Measurements from ENCODE around the gene NTN1.

NTN1 gene

GRCh38 chr17:9268546-9268945 is 247.2 kb downstream of the NTN1 start:
- no peaks in the 10 kb centered on the region for H3K27me3 ChIP-seq (ENCODE audit: low read depth)
- no peaks in the 10 kb centered on the region for H3K36me3 ChIP-seq (replicated peaks)
- no peaks in the 10 kb centered on the region for H3K9me3 ChIP-seq
- no peak overlapping the region for H3K4me3 ChIP-seq
- DNase-seq (ENCODE audit: low spot score in 2 of 2) = no peak
- H3K4me1 ChIP-seq = no peaks in the 10 kb centered on the region
- in situ Hi-C loops (cut with MboI; ENCODE audit: low sequenced_read_pairs) = no loop called here

GRCh38 chr17:9269350-9270035 is 248.2 kb downstream of the NTN1 start:
- Histone ChIP-seq H3K4me1 (no peaks in the 10 kb centered on the region), H3K9me3 (no peaks in the 10 kb centered on the region), H3K4me3 (no peak overlapping the region), H3K27me3 (ENCODE audit: low read depth) (no peaks in the 10 kb centered on the region), H3K36me3 (replicated peaks) (no peaks in the 10 kb centered on the region)
- no peak for DNase-seq (ENCODE audit: low spot score in 2 of 2)
- in situ Hi-C loops (cut with MboI; ENCODE audit: low sequenced_read_pairs) = no loop called here

- Histone ChIP-seq H3K36me3 (replicated peaks) (no peaks in the 10 kb centered on the region), H3K4me1 (no peaks in the 10 kb centered on the region), H3K27me3 (ENCODE audit: low read depth) (no peaks in the 10 kb centered on the region), H3K9me3 (no peaks in the 10 kb centered on the region), H3K4me3 (no peak overlapping the region)
- in situ Hi-C loops (cut with MboI; ENCODE audit: low sequenced_read_pairs) = no loop called here
- no peak for DNase-seq (ENCODE audit: low spot score in 2 of 2)
Measured at GRCh38 chr17:9270921-9271320, 249.6 kb downstream of the NTN1 start.

- Histone ChIP-seq H3K9me3 (no peaks in the 10 kb centered on the region), H3K4me1 (no peaks in the 10 kb centered on the region), H3K4me3 (no peak overlapping the region), H3K36me3 (replicated peaks) (no peaks in the 10 kb centered on the region), H3K27me3 (ENCODE audit: low read depth) (no peaks in the 10 kb centered on the region)
- in situ Hi-C loops (cut with MboI; ENCODE audit: low sequenced_read_pairs) = no loop called here
- DNase-seq (ENCODE audit: low spot score in 2 of 2) = no peak
Measured at GRCh38 chr17:9271989-9272388, 250.7 kb downstream of the NTN1 start.

- H3K27me3 ChIP-seq (ENCODE audit: low read depth) = no peaks in the 10 kb centered on the region
- no peaks in the 10 kb centered on the region for H3K9me3 ChIP-seq
- H3K4me3 ChIP-seq = no peak overlapping the region
- H3K36me3 ChIP-seq (replicated peaks) = no peaks in the 10 kb centered on the region
- in situ Hi-C loops (cut with MboI; ENCODE audit: low sequenced_read_pairs) = no loop called here
- no peak for DNase-seq (ENCODE audit: low spot score in 2 of 2)
- H3K4me1 ChIP-seq = no peaks in the 10 kb centered on the region
Measured at GRCh38 chr17:9272501-9273200, 251.3 kb downstream of the NTN1 start.

- Histone ChIP-seq H3K36me3 (replicated peaks) (no peaks in the 10 kb centered on the region), H3K4me1 (no peaks in the 10 kb centered on the region), H3K27me3 (ENCODE audit: low read depth) (no peaks in the 10 kb centered on the region), H3K4me3 (no peak overlapping the region), H3K9me3 (no peaks in the 10 kb centered on the region)
- in situ Hi-C loops (cut with MboI; ENCODE audit: low sequenced_read_pairs) = no loop called here
- no peak for DNase-seq (ENCODE audit: low spot score in 2 of 2)
Measured at GRCh38 chr17:9273428-9274391, 252.4 kb downstream of the NTN1 start.

- DNase-seq (ENCODE audit: low spot score in 2 of 2) = no peak
- in situ Hi-C loops (cut with MboI; ENCODE audit: low sequenced_read_pairs) = no loop called here
- H3K9me3 ChIP-seq = no peaks in the 10 kb centered on the region
- no peaks in the 10 kb centered on the region for H3K36me3 ChIP-seq (replicated peaks)
- no peaks in the 10 kb centered on the region for H3K4me1 ChIP-seq
- no peaks in the 10 kb centered on the region for H3K27me3 ChIP-seq (ENCODE audit: low read depth)
- no peak overlapping the region for H3K4me3 ChIP-seq
Measured at GRCh38 chr17:9274973-9275372, 253.7 kb downstream of the NTN1 start.

GRCh38 chr17:9279893-9280292 is 258.6 kb downstream of the NTN1 start:
- no peaks in the 10 kb centered on the region for H3K4me1 ChIP-seq
- in situ Hi-C loops (cut with MboI; ENCODE audit: low sequenced_read_pairs) = no loop called here
- no peaks in the 10 kb centered on the region for H3K27me3 ChIP-seq (ENCODE audit: low read depth)
- DNase-seq (ENCODE audit: low spot score in 2 of 2) = no peak
- H3K4me3 ChIP-seq = no peak overlapping the region
- no peaks in the 10 kb centered on the region for H3K9me3 ChIP-seq
- H3K36me3 ChIP-seq (replicated peaks) = no peaks in the 10 kb centered on the region

- Histone ChIP-seq H3K4me3 (no peak overlapping the region), H3K27me3 (ENCODE audit: low read depth) (no peaks in the 10 kb centered on the region), H3K36me3 (replicated peaks) (no peaks in the 10 kb centered on the region), H3K9me3 (no peaks in the 10 kb centered on the region), H3K4me1 (no peaks in the 10 kb centered on the region)
- in situ Hi-C loops (cut with MboI; ENCODE audit: low sequenced_read_pairs) = no loop called here
- DNase-seq (ENCODE audit: low spot score in 2 of 2) = no peak
Measured at GRCh38 chr17:9283909-9284308, 262.6 kb downstream of the NTN1 start.

GRCh38 chr17:9284884-9285283 is 263.6 kb downstream of the NTN1 start:
- no peaks in the 10 kb centered on the region for H3K4me1 ChIP-seq
- no peaks in the 10 kb centered on the region for H3K27me3 ChIP-seq (ENCODE audit: low read depth)
- in situ Hi-C loops (cut with MboI; ENCODE audit: low sequenced_read_pairs) = no loop called here
- no peak for DNase-seq (ENCODE audit: low spot score in 2 of 2)
- H3K9me3 ChIP-seq = no peaks in the 10 kb centered on the region
- no peaks in the 10 kb centered on the region for H3K36me3 ChIP-seq (replicated peaks)
- no peak overlapping the region for H3K4me3 ChIP-seq

- Histone ChIP-seq H3K4me1 (no peaks in the 10 kb centered on the region), H3K9me3 (no peaks in the 10 kb centered on the region), H3K27me3 (ENCODE audit: low read depth) (no peaks in the 10 kb centered on the region), H3K36me3 (replicated peaks) (no peaks in the 10 kb centered on the region), H3K4me3 (no peak overlapping the region)
- in situ Hi-C loops (cut with MboI; ENCODE audit: low sequenced_read_pairs) = no loop called here
- DNase-seq (ENCODE audit: low spot score in 2 of 2) = no peak
Measured at GRCh38 chr17:9285602-9286427, 264.5 kb downstream of the NTN1 start.

- Histone ChIP-seq H3K27me3 (ENCODE audit: low read depth) (no peaks in the 10 kb centered on the region), H3K4me3 (no peak overlapping the region), H3K4me1 (no peaks in the 10 kb centered on the region), H3K36me3 (replicated peaks) (no peaks in the 10 kb centered on the region), H3K9me3 (no peaks in the 10 kb centered on the region)
- no peak for DNase-seq (ENCODE audit: low spot score in 2 of 2)
- in situ Hi-C loops (cut with MboI; ENCODE audit: low sequenced_read_pairs) = no loop called here
Measured at GRCh38 chr17:9286434-9286833, 265.1 kb downstream of the NTN1 start.

GRCh38 chr17:9287306-9287705 is 266.0 kb downstream of the NTN1 start:
- H3K27me3 ChIP-seq (ENCODE audit: low read depth) = no peaks in the 10 kb centered on the region
- no peaks in the 10 kb centered on the region for H3K9me3 ChIP-seq
- H3K4me1 ChIP-seq = no peaks in the 10 kb centered on the region
- no peaks in the 10 kb centered on the region for H3K36me3 ChIP-seq (replicated peaks)
- in situ Hi-C loops (cut with MboI; ENCODE audit: low sequenced_read_pairs) = no loop called here
- no peak for DNase-seq (ENCODE audit: low spot score in 2 of 2)
- H3K4me3 ChIP-seq = no peak overlapping the region

Data from HAP-1 (cell line).